HG03095 (cell line): ENCODE results near the gene PLCB3.

Experiments used
- ATAC-seq: cut with Tn5 transposase; IDR thresholded peaks from one replicate; pipeline ENCODE4 v1.9.1; 2021; ENCODE audit warnings: moderate library complexity; ENCODE audit not compliant: unreplicated experiment

The PLCB3 gene

DNA sequence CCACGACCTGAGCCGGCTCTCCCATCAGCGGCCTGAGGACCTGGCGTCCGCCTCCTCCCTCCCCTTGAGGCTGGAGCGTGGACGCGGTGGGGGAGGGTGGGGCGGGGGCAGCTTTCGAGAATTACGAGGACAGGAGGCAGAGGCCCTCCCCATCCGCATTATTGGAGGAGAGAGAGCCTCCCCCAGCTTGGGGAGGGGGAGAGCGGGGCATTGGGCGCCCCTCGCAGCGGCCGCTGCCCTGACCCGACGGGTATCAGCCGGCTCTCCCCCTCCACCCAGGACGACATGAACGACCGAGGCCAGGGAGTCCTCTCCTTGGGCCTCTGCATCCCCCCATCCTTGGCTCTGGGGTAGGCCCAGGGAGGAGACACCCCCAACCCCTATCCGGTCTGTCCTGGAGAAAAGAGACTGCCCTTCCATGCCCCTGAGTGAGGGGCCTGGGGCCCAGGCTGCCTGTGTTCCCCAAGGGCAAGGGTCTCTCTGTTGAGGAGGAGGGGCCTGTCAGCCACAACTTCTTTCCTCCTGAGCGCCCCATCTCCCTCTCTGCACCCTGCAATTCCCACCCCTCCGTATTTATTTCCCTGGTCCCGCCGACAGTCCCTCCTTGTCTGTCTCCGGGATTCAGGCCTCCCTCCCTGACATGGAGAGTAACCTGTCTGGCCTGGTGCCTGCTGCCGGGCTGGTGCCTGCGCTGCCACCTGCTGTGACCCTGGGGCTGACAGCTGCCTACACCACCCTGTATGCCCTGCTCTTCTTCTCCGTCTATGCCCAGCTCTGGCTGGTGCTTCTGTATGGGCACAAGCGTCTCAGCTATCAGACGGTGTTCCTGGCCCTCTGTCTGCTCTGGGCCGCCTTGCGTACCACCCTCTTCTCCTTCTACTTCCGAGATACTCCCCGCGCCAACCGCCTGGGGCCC lies 34.8 kb downstream of the PLCB3 start:
- no peak for ATAC-seq

DNA sequence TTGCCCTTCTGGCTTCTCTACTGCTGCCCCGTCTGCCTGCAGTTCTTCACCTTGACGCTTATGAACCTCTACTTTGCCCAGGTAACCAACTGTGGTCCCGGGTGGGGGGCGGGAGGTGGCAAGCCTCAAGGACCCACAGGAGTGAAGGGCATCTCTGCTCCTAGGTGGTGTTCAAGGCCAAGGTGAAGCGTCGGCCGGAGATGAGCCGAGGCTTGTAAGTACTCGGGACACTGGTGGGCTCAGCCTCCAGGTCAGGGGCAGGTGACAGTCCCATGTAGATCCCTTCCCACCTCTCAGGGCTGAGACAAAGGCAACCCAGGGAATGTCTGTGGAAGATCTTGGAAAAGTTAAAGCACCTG lies 35.5 kb downstream of the PLCB3 start:
- no peak for ATAC-seq

DNA sequence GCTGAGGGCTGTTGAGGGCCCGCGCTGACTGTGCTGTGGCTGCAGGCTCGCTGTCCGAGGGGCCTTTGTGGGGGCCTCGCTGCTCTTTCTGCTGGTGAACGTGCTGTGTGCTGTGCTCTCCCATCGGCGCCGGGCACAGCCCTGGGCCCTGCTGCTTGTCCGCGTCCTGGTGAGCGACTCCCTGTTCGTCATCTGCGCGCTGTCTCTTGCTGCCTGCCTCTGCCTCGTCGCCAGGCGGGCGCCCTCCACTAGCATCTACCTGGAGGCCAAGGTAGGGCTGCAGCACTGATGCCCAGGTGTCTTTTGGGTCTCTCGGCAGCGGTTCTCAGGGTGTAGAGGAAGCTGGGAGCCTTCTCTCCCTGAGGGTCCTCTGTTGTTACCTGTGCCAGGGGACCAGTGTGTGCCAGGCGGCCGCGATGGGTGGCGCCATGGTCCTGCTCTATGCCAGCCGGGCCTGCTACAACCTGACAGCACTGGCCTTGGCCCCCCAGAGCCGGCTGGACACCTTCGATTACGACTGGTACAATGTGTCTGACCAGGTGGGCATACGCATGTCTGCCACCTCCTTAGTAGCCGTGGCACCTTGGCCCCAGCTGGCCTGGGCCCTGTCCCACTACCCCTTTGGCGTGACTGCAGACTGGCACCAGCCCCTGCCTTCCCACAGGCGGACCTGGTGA lies 36.5 kb downstream of the PLCB3 start:
- ATAC-seq: no peak

DNA sequence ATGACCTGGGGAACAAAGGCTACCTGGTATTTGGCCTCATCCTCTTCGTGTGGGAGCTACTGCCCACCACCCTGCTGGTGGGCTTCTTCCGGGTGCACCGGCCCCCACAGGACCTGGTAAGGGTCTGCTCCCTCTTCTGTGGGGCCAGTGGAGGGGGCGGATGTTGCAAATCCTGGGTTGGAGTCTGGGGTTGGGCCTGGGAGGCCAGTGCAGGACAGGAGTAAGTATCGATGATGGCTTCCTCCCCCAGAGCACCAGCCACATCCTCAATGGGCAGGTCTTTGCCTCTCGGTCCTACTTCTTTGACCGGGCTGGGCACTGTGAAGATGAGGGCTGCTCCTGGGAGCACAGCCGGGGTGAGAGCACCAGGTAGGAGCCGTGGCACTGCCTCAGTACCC lies 37.0 kb downstream of the PLCB3 start:
- ATAC-seq: no peak

DNA sequence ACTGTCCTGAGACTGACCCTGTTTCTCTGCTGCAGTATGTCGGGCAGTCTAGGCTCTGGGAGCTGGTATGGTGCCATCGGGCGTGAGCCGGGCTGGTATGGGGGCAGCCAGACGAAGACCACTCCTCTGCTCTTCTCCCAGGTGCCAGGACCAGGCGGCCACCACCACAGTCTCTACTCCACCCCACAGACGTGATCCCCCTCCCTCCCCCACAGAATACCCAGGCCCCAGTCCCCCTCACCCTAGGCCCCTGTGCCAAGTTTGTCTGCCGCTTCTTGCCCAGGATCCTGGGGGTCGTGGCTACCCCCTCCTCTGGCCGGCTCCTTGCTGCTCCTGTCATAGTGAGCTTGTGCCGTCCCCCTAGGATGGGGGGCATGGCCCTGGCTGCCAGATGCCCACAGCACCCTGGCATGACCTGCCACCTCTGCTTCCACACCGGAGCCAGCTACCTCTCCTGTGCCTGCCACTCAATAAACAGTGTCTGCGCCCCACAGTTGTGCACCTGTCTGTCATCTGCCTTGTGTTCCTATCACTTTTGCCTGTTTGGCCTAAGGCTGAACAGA lies 37.8 kb downstream of the PLCB3 start:
- no peak for ATAC-seq

DNA sequence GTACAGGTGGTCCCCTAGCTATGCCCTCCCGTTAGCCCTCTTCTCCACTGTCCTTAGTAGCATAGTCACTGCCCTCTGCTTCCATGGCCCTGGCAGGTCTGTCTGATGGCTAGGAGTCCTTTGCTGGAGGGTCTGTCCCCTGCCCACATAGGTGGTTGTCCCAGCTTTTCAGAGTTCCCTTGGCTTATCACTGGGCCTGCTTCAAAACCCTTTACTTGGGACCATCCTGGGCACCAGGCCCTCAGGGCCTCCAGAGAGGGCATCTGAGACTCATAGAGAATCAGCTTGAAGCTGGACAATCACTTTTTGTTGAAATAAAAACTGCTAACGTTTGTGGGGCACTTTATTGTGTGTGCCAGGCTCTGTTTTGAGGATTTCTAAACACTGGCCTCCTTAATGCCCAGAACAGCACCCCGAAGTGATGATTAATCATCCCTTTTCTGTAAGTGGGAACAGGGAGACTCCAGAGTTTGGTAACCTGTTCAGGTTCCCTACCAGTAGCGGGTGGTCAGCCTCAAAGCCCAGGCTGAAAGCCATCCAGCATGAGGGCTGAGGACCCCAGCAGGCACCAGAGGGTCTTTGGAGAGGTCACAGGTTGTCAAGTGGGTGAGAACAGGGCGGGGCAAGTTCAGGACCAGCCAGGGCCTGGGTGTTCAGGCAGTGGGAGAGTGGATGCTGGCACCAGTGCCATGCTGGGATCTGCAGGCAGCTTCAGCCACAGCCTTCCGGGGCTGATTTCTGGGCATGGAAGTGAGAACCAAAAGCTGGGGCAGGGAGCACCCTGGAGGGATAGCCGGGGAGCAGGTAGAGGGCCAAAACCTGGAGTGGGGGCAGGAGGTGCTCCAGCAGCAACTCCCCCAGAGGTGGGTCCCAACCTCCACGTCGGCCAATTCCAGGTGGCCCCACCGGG lies 39.3 kb downstream of the PLCB3 start:
- ATAC-seq: no peak

DNA sequence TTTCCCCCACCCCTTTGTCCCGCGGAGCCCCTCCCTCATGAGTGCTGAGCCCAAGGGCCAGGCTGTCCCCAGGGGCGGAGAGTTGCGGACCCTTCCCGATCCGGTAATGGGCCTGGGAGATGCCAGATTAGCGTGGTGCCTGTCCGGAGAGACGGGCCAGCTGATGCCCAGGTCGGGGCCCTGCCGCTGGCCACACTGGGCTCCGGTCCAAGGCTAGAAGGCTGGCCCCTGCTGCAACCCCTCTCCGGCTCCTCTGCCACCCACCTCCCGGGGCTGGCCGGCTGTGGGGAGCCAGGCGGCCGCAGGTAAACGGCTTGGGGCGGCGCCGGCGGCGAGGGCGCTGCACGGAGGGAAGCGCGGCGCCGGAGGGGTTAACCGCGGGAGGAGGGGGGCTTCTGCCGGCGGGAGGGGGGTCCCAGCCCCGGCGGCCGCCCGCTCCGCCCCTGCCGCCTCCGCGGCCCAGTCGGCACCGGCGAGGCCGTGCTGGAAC lies 40.0 kb downstream of the PLCB3 start, which contains the start of gene KCNK4:
Gene KCNK4, plus strand, starts transcription at position 41 of the 490 bp plus-strand sequence. CDS start 1,717 bp downstream, outside the sequence.
- no peak for ATAC-seq

DNA sequence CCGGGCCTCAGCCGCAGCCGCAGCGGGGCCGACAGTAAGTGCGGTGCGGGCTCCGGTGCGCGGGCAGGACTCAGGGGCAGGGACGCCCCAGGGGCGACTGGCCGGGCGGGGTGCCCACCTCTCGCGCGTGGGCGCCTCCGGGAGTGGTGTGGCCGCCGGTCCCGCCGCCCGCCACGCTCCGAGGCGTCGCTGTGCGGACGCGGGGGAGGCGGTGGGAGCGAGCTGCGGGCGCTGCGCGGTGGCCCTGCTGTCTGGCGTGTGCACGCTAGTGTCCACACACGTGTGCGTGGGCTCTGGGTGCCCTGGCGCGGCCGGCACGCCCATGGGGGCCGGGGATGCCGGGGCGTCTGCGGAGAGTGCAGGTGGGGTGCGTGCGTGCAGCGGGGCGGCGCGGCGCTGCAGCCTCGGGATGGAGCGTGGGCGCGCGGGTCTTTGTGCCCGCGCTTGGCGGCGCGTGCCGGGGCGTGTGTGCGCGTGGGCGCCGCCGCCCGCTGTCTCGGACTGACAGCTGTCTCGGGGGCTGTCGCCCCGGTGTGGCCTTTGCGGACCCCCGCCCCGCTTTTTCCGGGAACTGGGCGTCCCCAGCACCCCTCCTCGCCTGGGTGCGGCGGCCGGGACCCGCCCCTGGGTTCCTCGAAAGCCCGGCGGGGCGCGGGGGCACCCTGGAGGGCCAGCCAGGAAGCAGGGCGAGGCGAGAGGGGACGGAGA lies 40.6 kb downstream of the PLCB3 start:
- no peak for ATAC-seq

DNA sequence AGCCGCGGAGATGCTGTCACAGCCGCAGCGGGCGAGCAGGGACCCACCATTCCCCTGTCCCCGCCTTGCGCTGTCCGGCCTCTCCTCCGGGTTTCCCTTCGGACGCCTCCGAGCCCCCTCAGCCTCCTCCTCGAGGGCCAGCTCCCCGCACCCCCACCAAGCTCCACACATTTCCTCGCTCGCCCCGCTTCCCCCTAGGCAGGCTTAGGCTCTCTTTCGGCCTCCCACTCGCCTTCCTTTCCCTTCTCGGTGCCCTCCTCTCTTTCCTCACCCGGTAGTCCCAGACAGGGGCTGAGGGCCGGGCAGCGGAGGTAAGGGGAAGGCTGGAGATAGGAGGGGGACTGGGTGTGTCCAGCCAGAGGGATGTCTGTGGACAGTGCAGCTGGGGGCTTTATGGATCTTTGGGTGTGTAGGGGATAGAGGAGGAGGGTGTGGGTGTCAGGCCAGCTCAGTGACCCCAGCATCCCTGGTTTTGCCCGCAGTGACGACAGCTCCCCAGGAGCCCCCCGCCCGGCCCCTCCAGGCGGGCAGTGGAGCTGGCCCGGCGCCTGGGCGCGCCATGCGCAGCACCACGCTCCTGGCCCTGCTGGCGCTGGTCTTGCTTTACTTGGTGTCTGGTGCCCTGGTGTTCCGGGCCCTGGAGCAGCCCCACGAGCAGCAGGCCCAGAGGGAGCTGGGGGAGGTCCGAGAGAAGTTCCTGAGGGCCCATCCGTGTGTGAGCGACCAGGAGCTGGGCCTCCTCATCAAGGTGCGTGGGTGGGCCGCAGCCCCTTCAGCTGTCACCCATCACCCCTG lies 41.3 kb downstream of the PLCB3 start:
- ATAC-seq: no peak

DNA sequence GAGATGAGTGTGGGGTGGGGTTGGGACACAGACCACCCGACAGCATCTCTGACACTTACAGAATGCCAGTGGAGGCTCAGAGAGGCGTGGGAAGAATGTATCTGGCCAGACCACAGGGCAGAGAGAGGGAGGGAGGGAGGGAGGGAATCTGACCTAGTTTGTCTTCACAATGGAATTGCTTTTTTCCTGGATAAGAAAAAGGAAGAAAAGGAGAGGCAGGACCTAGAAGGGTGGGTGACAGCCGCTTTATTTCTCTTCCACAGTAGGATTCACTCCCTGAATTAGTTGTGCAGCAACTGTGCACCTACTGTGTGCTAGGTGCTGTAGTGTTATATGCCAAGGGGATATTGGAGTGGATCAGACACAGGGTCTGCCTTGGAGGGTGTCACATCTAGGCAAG lies 43.4 kb downstream of the PLCB3 start:
- no peak for ATAC-seq

DNA sequence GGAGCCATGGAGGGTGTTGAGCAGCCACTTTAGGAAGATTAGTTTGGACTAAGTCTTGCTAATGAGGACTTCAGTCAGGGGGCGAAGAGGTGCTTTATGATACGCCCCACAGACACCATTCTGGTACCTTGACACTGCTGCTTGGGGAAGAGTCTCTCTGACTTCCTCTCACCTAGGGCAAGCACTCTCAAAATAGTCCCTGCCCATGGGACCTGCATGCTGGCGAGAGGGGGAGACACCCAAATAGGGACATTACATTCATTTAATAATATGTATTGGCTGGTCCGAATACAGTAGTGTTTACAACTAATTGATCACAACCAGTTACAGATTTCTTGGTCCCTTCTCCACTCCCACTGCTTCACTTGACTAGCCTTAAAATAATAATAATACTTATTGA lies 44.4 kb downstream of the PLCB3 start:
- ATAC-seq: no peak

DNA sequence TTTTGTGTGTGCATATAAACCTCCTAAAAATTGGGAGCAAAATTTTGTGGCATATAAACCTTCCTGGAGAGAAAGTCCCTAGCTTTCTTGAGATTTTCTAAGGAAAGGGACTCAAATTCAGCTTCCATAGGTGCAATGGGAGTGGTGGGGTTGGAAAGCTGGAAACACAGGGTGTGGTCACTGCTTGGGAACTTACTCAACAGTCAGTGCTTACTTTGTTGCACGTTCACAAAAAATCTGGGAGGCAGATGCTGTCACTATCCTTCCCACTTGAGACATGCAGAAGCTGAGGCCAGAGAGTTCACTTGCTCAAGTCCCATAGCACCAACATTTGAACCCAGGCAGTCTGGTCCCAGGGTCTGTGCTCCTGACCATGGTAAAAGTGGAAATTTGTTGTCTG lies 44.9 kb downstream of the PLCB3 start:
- ATAC-seq: no peak

DNA sequence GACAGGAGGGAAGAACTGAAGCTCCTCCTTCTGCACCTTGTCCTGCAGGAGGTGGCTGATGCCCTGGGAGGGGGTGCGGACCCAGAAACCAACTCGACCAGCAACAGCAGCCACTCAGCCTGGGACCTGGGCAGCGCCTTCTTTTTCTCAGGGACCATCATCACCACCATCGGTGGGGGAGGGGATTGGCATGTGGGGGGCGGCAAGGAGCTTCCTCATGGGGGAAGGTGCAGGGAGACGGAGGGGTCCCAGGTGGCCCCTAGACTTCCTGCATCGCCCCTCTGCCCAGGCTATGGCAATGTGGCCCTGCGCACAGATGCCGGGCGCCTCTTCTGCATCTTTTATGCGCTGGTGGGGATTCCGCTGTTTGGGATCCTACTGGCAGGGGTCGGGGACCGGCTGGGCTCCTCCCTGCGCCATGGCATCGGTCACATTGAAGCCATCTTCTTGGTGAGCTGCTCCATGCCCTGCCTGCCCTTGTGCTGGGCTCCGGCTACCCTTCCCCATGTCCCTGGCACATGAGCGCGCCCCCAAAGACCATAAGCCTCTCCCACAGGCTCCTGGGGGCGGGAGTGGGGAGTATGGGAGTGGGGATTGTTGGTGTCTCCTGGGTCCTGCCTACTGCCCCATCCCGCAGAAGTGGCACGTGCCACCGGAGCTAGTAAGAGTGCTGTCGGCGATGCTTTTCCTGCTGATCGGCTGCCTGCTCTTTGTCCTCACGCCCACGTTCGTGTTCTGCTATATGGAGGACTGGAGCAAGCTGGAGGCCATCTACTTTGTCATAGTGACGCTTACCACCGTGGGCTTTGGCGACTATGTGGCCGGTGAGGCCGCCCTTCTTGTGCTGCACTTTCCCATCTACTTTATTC lies 45.7 kb downstream of the PLCB3 start:
- ATAC-seq: no peak

DNA sequence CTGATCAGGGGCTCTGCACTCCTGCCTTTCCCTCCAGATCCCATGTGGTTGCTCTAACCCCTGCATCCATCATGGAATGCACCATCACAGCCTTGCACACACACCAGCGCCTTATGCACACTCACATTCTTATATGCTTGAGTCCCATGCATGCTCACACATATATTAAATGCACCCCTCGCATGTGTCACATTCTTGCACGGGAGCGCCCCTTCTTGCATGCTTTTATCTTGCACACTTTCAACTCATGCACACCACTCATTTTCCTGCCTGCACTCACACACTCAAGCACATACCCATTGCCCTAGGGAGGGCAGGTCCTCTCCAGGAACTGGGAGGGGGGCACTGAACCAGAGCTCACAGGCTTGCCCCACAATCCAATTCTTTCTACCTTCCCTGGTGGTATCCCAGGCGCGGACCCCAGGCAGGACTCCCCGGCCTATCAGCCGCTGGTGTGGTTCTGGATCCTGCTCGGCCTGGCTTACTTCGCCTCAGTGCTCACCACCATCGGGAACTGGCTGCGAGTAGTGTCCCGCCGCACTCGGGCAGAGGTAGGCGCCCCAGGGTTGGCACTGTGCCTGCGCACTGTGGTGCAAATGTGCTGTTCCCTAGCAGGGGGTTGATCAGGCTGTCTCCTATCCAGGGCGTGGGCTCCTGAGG lies 46.5 kb downstream of the PLCB3 start:
- no peak for ATAC-seq

DNA sequence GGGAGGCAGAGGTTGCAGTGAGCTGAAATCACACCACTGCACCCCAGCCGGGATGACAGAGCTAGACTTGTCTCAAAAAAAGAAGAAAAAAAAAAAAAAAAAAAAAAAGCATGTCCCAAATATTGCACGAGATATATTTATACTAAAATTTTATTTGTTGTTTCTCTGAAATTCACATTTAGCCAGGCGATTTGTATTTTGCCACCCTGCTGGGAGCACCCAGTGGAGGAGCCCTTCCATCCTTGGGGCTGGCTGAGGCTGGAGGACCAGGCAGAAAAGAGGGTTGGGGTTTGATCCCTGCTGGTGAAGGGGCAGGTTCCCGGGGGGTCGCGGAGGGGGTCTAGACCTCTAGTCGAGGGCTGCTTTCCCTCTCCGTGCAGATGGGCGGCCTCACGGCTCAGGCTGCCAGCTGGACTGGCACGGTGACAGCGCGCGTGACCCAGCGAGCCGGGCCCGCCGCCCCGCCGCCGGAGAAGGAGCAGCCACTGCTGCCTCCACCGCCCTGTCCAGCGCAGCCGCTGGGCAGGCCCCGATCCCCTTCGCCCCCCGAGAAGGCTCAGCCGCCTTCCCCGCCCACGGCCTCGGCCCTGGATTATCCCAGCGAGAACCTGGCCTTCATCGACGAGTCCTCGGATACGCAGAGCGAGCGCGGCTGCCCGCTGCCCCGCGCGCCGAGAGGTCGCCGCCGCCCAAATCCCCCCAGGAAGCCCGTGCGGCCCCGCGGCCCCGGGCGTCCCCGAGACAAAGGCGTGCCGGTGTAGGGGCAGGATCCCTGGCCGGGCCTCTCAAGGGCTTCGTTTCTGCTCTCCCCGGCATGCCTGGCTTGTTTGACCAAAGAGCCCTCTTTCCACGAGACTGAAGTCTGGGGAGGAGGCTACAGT lies 47.9 kb downstream of the PLCB3 start:
- ATAC-seq: no peak

DNA sequence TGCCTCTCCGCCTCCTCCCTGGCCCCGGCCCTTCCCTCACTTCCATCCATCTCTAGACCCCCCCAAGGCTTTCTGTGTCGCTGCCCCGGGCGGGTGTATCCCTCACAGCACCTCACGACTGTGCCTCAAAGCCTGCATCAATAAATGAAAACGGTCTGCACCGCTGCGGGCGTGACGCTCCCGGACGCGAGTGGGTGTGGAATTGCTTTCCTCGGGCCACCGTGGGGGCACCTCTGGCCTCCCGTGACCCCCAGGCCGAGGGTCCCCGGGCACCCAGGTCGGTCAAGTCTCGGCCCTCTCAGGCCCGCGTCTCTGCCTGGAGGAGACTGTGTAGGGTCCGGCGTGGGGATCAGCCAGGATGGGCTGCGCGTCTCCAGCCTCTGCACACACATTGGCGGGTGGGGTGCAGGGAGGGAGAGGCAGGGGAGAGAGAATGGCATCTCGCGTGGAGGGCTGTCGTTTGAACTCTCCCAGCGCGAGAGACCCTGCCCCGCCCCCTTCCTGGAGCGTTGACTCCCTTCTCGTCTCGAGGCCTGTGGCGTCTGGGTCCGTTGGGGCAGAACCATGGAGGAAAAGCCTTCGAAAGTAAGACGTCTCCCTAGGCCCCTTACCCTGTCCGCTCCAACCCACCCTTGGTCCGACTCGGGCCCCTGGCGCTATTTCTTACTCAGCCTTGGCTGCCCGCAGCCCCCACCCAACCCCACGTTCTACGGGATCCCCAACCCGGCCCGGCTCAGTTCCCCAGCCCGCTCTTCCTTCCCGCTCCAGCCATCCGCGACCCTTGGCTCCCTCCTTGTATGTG lies 48.7 kb downstream of the PLCB3 start, which contains the start of gene CATSPERZ:
Gene CATSPERZ, plus strand, starts transcription at position 512 of the 802 bp plus-strand sequence. Its CDS starts 53 bp downstream, at position 565.
- no peak for ATAC-seq
